Stomach (tissue), 9 donors: ENCODE results near the gene TFEB. TPM values are rescaled to one million over a fixed set of nuclear protein-coding genes. Genes with fewer than 3 reads are reported as not detected.

ENCODE experiments used
- DNase-seq, 2 donors: peaks; one replicate each; pipeline versions ENCODE4 v3.0.0 to v3.0.0-alpha.2; 2013 to 2019
- H3K27ac ChIP-seq, 5 donors: fragments of 200-600 bp in 4 of 5; sonication (generic) in 4 of 5; one replicate each; pipeline ENCODE4 v1.5.1; 2013 to 2019; ENCODE audit warnings: mild to moderate bottlenecking in 1 of 5, moderate library complexity in 1 of 5
- H3K27me3 ChIP-seq, 3 donors: fragments of 200-600 bp; sonication (generic); one replicate each; pipeline ENCODE4 v1.5.1; 2017 to 2019; ENCODE audit warnings: mixed run types in 1 of 3
- H3K36me3 ChIP-seq, 4 donors: fragments of 200-600 bp; sonication (generic); 1 replicate in 3 of 4; 2 replicates in 1 of 4; pipeline ENCODE4 v1.5.1; 2016 to 2019
- H3K4me1 ChIP-seq, 4 donors: fragments of 200-600 bp; sonication (generic); one replicate each; pipeline ENCODE4 v1.5.1; 2016 to 2019
- H3K4me3 ChIP-seq, 4 donors: fragments of 200-600 bp; sonication (generic) in 3 of 4; one replicate each; pipeline ENCODE4 v1.5.1; 2016 to 2019; ENCODE audit warnings: mild to moderate bottlenecking in 1 of 4
- H3K9me3 ChIP-seq, 4 donors: fragments of 200-600 bp; sonication (generic); one replicate each; pipeline ENCODE4 v1.5.1; 2016 to 2019
- CTCF ChIP-seq, 7 experiments: fragments of 450-650 bp in 4 of 7; fragments of 200-600 bp in 3 of 7; sonication (generic) in 3 of 7; IDR thresholded peaks; one replicate each; pipeline ENCODE4 v1.5.1; 2016 to 2019; ENCODE audit warnings: antibody characterized with exemption in 7 of 7, control low read depth in 2 of 7, mild to moderate bottlenecking in 1 of 7
- EP300 ChIP-seq: sonication (generic); formaldehyde crosslinking; IDR thresholded peaks from one replicate; pipeline ENCODE4 v1.6.1; 2017; ENCODE audit warnings: antibody characterized with exemption
- POLR2A ChIP-seq, 4 donors: fragments of 450-650 bp; IDR thresholded peaks; one replicate each; pipeline ENCODE4 v1.6.1; 2016; ENCODE audit warnings: antibody characterized with exemption in 4 of 4, control low read depth in 2 of 4, mild to moderate bottlenecking in 1 of 4, moderate library complexity in 1 of 4
- POLR2AphosphoS5 ChIP-seq, 3 donors: sonication (generic); formaldehyde crosslinking; IDR thresholded peaks; one replicate each; pipeline ENCODE4 v1.6.1; 2016; ENCODE audit warnings: antibody characterized with exemption in 3 of 3
- WGBS, 5 donors: extraction: QIAGEN DNeasy Blood & Tissue Kit in 3 of 5; methylation state at CpG; one replicate each; pipeline versions ENCODE4 v1.1.5 to v1.1.7; 2013 to 2018; 5-methylcytosine and 5-hydroxymethylcytosine counted together
- intact Hi-C: fragments of 100-400 bp; cut with DNase I; formaldehyde crosslinking; loops from one replicate; pipeline ENCODE4 v1.15.1; 2023; ENCODE audit warnings: low total_unique reads
- polyA plus RNA-seq, 3 donors: library from polyadenylated mRNA; stranded (reverse); fragments of 200-250 nt; gene quantifications; one replicate each; pipeline ENCODE4 v1.2.3, GENCODE V29; 2013
- total RNA-seq, 5 donors: library from RNA; depleted of rRNA; stranded (reverse); fragments of >200 nt; gene quantifications; one replicate each; pipeline versions ENCODE4 v1.1.0 to v1.2.3, GENCODE V29; 2014 to 2016
- donor health status: healthy with polysubstance abuse.
- donor health status: Bipolar disorder and iron deficiency.
- donor health status: healthy.

Gene TFEB
- total and polyA plus RNA-seq, 8 donors = 6.4 to 130 (median 13.5) TPM

GRCh38 chr6:41646026-41646795, 89.2 kb downstream of the TFEB start:
- DNase-seq = no peak
- TF ChIP-seq CTCF (IDR thresholded peaks at IDR 0.05) (no peak), POLR2AphosphoS5 (IDR thresholded peaks at IDR 0.05) (no peak), EP300 (no peak), POLR2A (IDR thresholded peaks at IDR 0.05) (no peak)
- no peaks in the 10 kb centered on the region for H3K4me1 ChIP-seq
- intact Hi-C loops = no loop called here
- H3K4me3 ChIP-seq = no peak overlapping the region
- peaks cover 0 to 8% (median 0%) of the 10 kb centered on the region in 4 donors for H3K36me3 ChIP-seq
- H3K9me3 ChIP-seq = no peaks in the 10 kb centered on the region
- no peak overlapping the region for H3K27ac ChIP-seq
- WGBS, 5 donors = 81 to 87% (median 83%) methylated on average over 13 to 14 of the region's 14 CpGs
- peaks cover 0 to 19% (median 0%) of the 10 kb centered on the region in 3 donors for H3K27me3 ChIP-seq

- no peak overlapping the region for H3K27ac ChIP-seq
- DNase-seq = no peak
- TF ChIP-seq POLR2AphosphoS5 (IDR thresholded peaks at IDR 0.05) (no peak), CTCF (IDR thresholded peaks at IDR 0.05) (no peak), EP300 (no peak), POLR2A (IDR thresholded peaks at IDR 0.05) (no peak)
- H3K4me1 ChIP-seq = no peaks in the 10 kb centered on the region
- no peaks in the 10 kb centered on the region for H3K9me3 ChIP-seq
- H3K36me3 ChIP-seq = peaks cover 0 to 8% (median 0%) of the 10 kb centered on the region in 4 donors
- H3K27me3 ChIP-seq = peaks cover 0 to 25% (median 0%) of the 10 kb centered on the region in 3 donors
- WGBS, 5 donors = 67 to 83% (median 70%) methylated on average over 12 of the region's 12 CpGs
- intact Hi-C loops = no loop called here
- no peak overlapping the region for H3K4me3 ChIP-seq
These were observed 90.3 kb downstream of the TFEB start for GRCh38 chr6:41645007-41645618.

- no peaks in the 10 kb centered on the region for H3K9me3 ChIP-seq
- no peak for DNase-seq
- H3K36me3 ChIP-seq = peaks cover 0 to 8% (median 0%) of the 10 kb centered on the region in 4 donors
- no peak overlapping the region for H3K27ac ChIP-seq
- peaks cover 0 to 32% (median under 1%) of the 10 kb centered on the region in 3 donors for H3K27me3 ChIP-seq
- no peak for TF ChIP-seq EP300
- TF ChIP-seq CTCF (IDR thresholded peaks at IDR 0.05) = no peak
- no peak for TF ChIP-seq POLR2AphosphoS5 (IDR thresholded peaks at IDR 0.05)
- TF ChIP-seq POLR2A (IDR thresholded peaks at IDR 0.05) = no peak
- WGBS, 5 donors = 50 to 96% (median 82%) methylated on average over 1 to 4 of the region's 4 CpGs
- H3K4me1 ChIP-seq = peaks cover 0 to 5% (median under 1%) of the 10 kb centered on the region in 4 donors
- intact Hi-C loops = no loop called here
- no peak overlapping the region for H3K4me3 ChIP-seq
These were observed 91.0 kb downstream of the TFEB start for GRCh38 chr6:41644297-41644879.

- no peak for DNase-seq
- 81 to 92% (median 92%) methylated on average over 4 of the region's 4 CpGs for WGBS, 5 donors
- H3K9me3 ChIP-seq = no peaks in the 10 kb centered on the region
- H3K27ac ChIP-seq = no peak overlapping the region
- H3K4me3 ChIP-seq = no peak overlapping the region
- peaks cover 0 to 8% (median 0%) of the 10 kb centered on the region in 4 donors for H3K36me3 ChIP-seq
- intact Hi-C loops = no loop called here
- H3K4me1 ChIP-seq = peaks cover under 1 to 10% (median 5%) of the 10 kb centered on the region in 4 donors
- TF ChIP-seq EP300 (no peak), CTCF (IDR thresholded peaks at IDR 0.05) (no peak)
- H3K27me3 ChIP-seq = peaks cover 0 to 37% (median 5%) of the 10 kb centered on the region in 3 donors
These were observed 91.5 kb downstream of the TFEB start for GRCh38 chr6:41643899-41644269.
